ENCODE results near the gene EFNA5.

Gene EFNA5

GRCh38 chr5:107391787-107392186, 278.9 kb downstream of the EFNA5 start:
- DNase-seq (ENCODE audit: low spot score): no peak

DNA sequence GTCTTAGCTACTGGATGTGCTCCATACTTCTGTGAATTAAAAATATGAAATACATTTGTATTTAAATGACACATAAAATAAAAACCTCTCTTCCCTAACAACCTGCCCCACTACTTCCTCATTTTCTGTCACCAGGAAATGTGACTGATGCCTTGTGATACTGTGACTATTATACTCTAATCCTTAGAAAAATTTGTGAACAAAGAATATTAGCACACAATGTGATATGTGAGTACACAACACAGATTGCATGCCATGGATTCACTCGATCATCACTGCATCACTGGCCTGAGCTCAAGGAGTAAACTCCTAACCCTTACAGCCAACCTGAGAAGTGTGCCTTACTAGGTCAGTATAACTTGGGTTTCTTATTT, 281.0 kb downstream of the EFNA5 start:
- no peak for DNase-seq (ENCODE audit: low spot score)

DNA sequence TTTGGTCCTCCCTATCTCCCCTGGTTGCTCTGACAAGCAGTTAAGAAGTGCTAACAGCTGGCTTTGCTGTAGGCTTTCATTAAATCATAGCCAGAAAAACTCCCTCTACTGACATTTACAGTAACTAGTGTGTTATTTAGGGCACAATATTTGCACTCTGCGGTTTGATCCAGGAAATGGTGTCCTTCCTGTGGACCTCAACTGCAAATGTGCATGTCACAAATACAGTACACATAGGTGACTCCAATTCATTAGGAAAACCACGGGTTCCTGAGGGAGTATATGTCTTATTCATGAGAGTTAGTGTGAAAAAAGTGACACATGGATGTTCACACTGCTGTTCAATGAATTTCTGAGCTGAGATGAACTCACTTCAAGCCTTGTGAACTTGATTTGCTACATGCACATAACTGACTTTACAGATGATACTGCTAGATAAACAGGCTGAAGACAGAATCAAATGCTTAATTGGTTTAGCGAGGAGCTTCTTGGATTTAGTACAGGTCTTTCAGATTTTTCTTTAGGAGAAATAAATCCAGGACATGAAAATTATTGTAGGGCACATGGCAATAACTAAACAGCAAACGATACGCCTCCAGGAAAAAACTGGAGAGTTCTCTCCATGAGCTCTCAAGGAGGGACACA, 281.5 kb downstream of the EFNA5 start:
- DNase-seq (ENCODE audit: low spot score): no peak

GRCh38 chr5:107388141-107388861, 282.4 kb downstream of the EFNA5 start:
- no peak for DNase-seq (ENCODE audit: low spot score)

- no peak for DNase-seq (ENCODE audit: low spot score)
Observed at GRCh38 chr5:107387526-107388140, 283.1 kb downstream of the EFNA5 start.

GRCh38 chr5:107385708-107386107, 285.0 kb downstream of the EFNA5 start:
- no peak for DNase-seq (ENCODE audit: low spot score)

DNA sequence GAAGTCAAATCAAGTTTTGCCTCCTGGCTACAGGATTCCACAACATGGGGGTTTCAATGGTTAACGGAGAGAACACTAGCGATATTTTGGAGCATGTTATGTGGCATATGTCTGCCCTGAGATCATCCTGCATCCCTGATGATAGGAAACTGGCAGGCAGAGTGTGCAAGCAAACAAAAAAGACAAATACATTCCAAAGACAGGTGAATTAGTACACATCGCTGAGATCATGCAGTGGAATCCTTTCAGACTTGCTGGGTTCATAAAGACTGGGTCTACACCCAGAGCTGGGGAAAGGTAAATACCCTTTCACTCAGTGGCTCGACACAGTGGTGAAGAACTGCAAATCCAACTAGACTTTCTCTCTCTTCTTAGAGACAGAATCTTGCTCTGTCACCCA, 286.5 kb downstream of the EFNA5 start:
- DNase-seq (ENCODE audit: low spot score): no peak

GRCh38 chr5:107383414-107383813, 287.3 kb downstream of the EFNA5 start:
- DNase-seq (ENCODE audit: low spot score): no peak

GRCh38 chr5:107381189-107381856, 289.4 kb downstream of the EFNA5 start:
- DNase-seq (ENCODE audit: low spot score): no peak

- DNase-seq (ENCODE audit: low spot score): no peak
Observed at GRCh38 chr5:107380654-107381053, 290.1 kb downstream of the EFNA5 start.

- no peak for DNase-seq (ENCODE audit: low spot score)
Observed at GRCh38 chr5:107378218-107378899, 292.4 kb downstream of the EFNA5 start.

DNA sequence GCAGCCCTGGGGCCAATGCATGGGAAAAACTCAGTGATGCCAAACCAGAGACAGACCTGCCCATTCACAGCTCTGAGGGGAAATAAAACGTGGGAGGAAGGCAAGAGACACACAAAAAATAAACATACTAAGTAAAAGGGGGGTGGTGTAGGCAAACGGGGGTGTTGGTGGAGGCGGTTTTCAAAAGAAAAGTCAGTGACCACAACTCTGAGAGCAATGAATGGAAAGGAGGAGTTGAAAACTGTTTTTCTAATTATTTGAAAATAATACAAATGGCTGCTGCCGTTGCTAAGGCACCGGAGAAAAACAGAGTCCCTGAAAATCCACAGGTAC, 293.5 kb downstream of the EFNA5 start:
- DNase-seq (ENCODE audit: low spot score): no peak

GRCh38 chr5:107376546-107377276, 294.0 kb downstream of the EFNA5 start:
- DNase-seq (ENCODE audit: low spot score): no peak

DNA sequence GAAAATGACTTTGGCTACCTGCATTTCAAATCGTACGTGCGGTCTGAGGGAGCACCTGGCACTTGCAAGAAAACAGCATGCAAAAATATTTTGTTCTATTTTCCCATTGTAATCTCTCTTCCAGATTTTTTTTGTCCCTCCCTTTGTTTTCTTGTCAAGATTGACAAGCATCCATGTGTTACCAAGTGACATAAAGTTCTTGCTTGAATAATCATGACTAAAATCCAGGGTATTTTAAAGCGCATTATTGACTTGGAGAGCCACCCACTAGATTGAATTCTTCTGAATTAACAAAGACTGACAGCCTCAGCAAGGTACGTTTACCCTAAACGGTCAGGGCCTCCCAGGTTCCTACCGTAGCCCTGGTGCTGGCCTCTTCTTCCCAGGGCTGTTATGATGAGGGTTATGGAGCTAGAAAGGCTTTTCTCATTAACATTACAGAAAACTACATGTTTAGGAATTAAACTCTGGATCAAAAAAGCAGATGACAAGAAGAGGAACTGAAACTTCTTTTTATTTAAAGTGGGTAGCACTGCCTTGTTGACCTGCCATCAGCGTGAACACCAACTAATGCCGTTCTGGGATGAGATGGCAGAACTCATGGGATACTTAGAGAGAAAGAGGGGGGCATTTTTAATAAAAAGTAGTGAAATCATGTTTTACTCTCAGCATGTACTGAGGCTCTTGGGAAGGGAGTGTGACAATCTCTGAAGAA, 297.0 kb downstream of the EFNA5 start:
- no peak for DNase-seq (ENCODE audit: low spot score)

DNA sequence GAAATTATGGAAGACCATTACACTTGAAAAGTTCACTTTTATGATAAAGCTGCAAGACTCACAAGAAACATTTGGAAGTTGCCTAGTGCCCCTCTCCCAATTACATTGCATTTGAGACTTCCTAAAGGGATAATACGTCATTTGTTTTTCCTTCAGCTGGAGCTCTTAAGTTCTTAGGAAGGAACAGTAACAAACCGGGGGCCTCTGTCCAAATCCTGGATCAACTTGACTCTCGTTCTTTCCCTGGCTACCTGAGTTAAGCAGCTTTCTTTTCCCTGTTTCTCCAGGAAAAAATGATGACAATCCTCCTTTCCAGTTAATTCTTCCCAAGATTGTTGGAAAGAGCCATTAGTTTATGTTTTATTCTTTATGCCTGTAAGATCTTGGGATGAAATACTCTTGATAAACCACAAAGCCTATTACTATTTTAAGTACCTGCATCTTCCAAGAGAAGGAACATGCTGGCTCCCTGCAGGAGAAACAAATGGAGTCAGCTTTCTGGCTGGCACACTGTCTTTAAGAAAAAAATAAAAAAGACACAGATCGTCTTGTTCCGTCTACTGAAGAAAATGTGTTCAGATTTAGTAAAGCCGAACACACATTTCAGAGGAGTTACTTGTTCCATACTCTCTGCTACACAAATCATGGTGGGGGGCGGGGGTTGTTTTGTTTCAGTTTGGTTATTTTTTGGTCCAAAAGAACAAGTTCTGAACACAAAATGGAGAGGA, 297.9 kb downstream of the EFNA5 start:
- no peak for DNase-seq (ENCODE audit: low spot score)

DNA sequence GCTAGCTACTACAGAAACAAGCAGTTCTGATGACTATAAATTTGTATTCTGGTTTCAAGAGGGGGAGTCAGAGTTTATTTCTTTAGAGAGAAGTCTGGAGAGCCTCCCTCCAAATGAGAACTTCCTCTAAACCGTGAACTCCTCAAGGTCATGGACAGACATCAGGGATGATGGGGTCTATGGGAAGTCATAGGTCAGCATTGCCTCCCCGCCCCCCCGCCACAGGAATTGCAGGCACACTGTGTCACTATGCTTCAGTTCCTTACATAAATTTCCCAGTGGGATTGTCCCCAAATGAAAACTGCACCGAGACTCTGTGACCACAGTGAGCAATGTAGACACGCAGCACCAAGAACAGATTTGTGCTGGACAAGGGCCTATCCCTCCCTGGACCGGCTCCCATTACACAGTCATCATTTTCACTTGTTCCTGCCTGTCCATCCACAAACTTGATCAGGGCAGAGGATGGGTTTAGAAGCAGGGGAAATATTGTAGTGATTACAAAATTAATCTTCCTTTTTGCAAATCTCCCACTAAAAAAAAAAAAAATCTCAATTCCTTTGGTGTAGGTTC, 300.3 kb downstream of the EFNA5 start:
- DNase-seq (ENCODE audit: low spot score): no peak

DNA sequence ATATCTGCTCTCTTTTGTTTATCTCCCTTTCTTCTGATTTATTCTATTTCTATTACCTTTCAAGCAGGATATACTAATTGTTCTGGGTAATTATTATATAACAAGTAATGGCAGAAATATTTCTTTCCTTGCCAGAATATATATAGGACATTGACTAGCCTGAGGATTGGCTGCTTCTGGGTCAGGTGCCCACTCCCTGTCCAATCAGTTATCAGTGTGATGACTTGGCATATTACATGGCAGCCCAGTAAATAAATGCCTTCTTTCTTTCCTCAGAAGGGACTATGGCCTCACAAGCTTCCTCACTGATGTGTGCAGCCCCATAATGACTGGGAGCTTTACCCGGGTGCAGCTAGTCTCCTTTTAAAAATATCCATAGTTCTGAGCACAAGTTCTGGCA, 301.1 kb downstream of the EFNA5 start:
- DNase-seq (ENCODE audit: low spot score): no peak

DNA sequence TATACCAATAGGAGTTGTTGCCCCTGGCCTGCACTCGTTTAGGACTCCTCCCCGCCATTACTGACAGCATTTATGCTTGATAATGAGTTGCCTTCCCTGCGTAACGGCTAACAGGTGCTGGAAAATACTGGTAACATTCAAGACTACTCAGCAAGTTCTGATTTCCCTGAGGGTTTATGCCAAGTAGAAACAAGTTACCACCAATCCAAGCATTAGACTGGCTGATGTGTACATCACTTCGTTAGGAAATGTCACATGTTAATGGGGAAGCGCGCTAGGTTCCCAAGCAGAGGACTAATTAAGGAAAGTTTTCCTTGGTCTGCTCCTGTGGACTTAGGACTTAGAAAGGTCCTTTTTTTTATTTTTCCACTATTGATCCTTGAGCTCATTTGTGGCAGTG, 302.1 kb downstream of the EFNA5 start:
- no peak for DNase-seq (ENCODE audit: low spot score)

DNA sequence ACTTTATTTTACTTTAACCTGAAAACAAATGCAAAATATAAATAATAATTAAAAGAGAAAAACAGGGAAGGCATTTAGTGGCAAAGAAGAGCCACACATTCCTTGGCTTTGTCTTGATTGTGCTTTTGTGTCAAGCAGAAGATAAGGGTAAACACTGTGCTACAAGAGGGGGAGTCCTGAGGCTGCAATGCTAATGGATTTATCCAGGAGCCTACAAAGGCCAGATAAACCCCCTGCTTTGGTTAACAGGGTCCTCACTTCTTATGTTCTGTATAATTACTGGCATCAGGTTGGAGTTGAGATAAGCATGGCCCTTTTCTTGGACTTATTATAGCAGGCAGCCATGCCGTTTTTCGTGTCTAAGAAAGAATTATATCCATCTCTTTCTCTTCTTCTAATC, 302.8 kb downstream of the EFNA5 start:
- no peak for DNase-seq (ENCODE audit: low spot score)

DNA sequence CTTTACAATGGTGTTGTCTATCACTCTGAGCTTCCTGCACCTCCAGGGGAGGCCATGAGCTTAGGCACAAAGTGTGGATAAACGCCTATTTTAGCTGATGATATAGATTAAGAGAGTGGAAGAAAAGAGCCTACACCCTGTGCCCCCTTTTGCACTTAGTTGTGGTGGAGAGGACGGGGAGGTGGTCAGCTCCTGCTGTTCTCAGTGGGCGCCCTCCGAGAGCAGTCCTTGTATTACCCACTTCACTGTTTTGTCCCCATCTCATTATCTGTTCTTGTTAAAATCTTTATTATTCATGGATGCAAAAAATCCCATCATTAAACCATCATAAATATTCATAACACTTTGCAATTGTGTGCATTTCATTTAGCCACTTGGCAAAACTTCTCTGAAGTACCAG, 303.3 kb downstream of the EFNA5 start:
- no peak for DNase-seq (ENCODE audit: low spot score)
